T follicular helper cell (primary cell): ENCODE results near the gene NACAD.
"Not testable (repeated sequence)": the region's sequence is repeated elsewhere in the genome, so short reads cannot be mapped to it uniquely, and the experiment has no call there.

Source experiments
- DNase-seq: peaks from one replicate; pipeline ENCODE4 v3.0.0-alpha.2; 2020; ENCODE audit warnings: low read depth

The NACAD gene

DNA sequence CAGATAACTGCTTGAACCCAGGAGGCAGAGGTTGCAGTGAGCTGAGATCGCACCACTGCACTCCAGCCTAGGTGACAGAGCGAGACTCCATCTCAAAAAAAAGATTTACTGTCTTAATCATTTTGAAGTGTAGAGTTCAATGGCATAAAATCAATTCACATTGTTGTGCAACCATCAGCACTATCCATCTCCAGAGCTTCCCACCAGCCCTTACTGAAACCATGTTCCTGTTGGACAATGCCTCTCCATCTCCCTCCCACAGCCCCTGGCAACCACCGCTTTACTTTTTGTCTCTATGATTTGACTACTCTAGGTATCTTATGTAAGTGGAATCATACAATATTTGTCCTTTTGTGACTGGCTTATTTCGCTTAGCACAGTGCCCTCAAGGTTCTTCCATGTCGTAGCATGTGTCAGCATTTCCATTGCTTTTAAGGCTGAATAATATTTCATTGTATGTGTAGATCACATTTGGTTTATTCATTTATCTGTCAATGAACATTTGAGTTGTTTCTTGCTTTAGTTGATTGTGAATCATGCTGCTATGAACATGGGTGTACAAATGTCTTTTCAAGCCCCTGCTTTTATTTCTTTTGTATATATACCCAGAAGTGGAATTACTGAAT lies 33.1 kb downstream of the NACAD start:
- no peak for DNase-seq

DNA sequence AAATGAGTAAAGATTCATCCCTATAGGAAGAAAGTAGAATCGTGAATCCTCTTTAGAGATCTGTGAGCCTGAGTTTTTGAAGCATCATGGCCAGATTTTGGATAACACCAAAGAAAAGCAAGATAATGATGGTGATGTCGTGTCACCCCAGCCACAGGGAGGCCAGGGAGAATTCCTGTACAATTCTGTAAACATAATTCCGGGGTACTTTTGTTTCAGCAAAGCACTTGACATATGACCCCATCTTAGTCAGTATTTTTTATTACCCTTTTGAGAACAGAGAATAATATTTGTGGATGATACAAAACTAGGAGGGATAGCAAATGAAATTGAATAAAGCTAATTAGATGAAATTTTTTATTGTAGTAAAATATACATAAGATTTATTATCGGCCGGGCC lies 33.8 kb downstream of the NACAD start:
- no peak for DNase-seq

DNA sequence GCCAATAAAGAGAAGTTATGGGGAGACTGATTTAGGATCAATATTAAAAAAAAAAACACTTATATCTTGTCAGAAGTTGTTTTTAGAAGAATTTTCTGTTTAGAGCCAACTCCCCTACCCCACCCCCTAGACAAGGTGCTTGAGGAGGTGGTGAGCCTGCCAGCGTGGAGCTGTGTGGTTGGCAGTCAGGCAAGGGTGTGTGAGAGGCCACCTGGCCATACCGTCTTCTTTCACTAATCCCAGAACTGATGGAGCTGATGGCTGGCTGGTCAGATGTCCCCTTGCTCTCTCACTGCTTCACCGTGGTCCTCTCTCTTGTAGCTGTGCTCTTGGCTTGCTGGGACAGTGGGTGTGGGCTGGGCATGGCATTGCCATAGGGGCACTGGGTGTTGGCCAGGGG lies 34.3 kb downstream of the NACAD start:
- DNase-seq: no peak

DNA sequence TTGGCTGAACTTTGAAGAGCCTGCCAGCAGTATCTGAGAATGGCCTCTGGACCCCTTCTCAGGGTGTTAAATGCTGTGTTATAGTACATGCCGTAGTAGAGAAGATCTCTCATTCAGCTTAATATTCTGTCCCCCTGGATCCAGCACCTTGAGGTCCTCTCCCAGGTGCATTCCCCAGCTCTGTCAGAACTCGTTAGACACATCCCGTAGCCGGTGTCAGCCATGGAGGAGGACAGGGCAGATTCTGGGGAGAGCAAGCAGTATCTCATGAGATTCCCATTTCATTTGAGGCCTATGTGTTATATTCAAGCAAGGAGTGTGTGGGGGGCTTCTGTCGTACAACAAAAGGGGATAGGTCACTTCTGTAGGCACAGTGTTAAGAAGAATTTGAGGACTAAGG lies 34.8 kb downstream of the NACAD start:
- no peak for DNase-seq

DNA sequence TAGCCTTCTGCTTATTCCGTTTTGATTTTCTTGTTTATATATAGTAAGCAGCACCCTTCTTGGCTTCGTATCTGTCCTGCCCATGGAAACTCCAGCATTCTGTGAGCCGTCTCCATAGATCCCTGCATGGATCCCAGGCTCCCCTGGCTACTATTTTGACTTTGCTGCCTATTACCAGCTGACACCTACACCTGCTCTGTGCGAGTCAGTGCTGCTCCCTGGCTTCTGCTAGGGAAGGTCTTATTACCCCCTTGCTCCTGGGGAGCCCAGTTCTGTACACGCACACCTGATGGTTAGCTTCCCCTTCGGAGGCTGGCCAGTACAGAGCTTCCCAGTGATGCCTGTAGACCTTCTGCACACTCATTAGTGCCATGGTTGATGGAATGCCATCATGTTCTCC lies 35.4 kb downstream of the NACAD start:
- no peak for DNase-seq

DNA sequence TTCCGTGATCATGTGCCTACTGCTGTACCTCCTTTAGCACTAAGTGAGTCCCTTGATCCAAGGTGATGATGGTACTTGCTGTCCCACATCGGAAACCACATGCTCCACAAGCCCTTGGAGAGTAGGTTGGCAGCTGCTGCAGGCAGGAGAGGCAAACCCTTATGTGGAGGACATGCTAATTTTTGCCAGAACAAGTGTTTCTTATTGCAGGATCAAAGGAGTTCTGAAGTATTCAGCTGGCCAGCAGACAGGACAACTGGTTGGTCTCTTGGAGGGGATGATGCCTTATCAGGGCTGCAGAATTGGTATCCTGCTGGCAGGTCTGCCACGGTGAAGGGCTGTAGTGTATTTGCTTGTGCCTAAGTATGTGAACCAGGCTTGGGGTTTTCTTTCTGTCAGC lies 36.8 kb downstream of the NACAD start:
- no peak for DNase-seq

DNA sequence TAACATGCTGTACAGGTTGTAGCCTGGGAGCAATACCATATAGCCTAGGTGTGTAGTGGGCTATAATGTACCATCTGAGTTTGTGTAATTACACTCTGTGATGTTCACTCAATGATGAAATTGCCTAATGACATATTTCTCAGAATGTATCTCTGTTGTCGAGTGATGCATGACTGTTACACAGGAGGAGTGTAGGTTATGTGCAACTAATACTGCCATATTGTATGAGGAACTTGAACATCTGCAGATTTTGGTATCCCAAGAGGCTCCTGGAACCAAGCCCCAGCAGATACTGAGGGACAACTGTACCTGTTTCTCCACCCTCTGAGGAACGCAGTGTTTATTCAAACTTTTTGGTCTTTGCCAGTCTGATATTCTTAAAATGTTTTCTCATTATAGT lies 38.6 kb downstream of the NACAD start:
- DNase-seq: no peak

DNA sequence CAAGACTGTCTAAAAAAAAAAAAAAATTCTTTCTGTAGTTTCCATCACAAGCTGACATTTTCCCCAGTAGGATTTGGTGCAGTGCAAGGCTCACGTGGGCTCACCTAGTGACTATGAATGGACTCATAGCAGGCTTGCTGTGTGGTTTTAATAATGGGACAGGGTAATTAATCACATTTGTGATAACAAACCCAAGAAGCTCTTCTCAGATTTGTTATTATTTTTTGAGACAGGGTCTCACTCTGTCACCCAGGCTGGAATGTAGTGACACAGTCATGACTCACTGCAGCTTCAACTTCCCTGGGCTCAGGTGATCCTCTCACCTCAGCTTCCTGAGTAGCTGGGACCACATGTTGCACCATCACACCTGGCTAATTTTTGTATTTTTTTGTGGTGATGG lies 40.0 kb downstream of the NACAD start:
- no peak for DNase-seq

DNA sequence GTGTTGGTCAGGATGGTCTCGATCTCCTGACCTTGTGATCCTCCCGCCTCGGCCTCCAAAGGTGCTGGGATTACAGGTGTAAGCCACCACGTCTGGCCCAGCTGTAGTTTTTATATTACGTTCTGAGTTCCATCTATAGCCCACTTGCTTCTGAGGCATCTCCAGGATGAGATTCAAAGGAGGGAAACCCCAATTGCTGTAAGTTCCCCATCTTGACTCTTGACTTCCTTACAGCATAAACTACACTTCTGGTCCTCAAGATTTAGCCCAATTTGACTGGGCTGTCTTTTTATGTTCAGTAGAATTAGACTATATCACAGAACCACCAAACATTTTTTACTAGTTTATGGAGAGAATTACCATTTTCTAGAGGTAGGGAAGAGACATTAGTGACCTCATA lies 44.4 kb downstream of the NACAD start:
- DNase-seq: no peak

DNA sequence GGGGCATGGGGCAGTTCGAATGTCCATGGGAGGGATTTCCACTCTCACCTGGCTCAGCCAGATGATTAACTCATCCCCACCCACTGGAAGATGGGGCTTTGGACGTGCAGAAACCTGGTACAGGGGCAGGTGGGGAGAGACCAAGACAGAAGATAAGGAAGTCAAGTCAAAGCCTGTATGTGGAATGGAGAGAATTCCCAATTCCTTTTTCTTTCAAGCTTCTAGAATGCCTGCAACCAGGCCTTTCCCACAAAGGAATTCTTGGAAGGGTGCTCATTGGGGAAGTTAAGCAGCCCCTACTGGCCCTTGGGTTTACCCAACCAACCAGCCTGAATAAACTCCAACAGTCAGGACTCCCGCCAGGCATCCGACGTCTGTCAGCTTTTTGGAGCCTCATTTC lies 49.7 kb downstream of the NACAD start:
- DNase-seq: no peak

DNA sequence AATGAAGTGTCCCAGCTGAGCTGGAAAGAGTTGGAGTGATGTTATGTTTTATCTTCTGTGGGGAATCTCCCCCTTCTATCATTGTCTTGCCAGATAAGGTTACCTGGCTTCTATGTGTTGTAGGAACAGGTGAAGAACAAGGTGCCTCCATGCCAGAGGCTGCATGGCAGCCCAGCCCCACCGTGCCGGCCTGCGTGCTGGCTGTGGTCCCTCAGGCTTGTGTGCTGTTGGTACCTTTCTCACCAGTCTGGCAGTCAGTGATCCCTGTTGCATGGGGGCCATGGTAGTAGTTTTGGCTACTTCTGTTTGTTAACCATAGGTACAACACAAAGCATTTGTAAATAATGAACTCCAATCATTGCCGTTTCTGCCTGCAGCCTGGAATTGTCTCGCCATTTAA lies 50.9 kb downstream of the NACAD start:
- no peak for DNase-seq

DNA sequence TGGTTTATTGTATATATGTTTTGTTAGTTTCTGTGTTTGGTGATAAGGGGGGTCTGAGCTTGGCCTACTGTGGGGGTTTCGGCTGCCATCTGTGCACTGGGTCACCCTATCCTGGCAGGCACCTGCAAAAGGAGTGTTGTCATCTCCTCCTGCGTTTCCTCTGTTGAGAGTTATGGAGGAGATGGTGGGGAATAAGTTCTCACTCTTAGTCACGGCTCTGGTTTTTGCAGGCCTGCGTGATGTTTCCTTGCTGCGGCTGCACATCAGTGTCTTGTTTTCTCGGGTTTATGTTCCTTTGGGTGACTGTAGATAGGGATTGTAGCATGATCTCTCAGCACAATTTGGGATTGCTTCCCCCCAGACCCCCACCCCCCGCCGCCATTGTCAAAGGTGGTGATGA lies 52.0 kb downstream of the NACAD start:
- no peak for DNase-seq

DNA sequence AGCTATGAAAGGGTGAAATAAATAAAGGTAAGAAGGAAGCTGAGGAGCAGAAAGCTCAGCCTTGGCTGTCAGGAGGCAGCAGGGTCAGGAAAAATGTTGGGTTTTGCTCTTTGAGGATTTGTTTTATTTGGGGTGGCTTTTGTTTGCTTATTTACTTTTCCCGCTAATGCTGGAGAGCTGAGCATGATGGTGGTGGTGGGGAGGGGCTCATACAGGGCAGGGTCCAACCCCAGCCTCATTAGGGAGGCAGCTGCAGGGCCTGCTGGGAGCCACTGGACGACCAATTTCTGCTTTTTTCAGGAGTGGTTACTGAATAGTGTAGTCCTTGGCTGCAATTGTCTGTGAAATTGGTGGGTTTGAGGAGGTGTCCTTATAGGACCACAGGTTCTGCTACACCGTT lies 52.5 kb downstream of the NACAD start:
- DNase-seq: no peak

DNA sequence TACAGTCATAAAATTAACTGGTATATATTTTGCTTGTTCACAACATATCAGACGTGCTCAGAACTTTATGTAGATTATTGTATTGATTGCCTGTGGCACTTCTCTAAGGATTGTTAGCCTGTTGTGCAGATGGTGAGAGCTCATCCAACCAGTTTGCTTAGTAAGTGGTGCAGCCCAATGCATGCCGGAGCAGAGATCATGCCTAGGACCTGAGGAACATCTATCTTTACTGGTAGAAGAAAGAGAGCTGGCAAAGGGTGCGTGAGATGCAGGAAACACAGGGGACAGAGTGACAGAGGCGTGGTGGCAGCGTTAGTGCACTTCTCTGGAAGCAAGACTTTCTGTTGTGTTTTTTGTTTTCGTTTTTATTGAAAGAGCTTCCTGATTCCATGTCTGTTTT lies 52.9 kb downstream of the NACAD start:
- DNase-seq: no peak

DNA sequence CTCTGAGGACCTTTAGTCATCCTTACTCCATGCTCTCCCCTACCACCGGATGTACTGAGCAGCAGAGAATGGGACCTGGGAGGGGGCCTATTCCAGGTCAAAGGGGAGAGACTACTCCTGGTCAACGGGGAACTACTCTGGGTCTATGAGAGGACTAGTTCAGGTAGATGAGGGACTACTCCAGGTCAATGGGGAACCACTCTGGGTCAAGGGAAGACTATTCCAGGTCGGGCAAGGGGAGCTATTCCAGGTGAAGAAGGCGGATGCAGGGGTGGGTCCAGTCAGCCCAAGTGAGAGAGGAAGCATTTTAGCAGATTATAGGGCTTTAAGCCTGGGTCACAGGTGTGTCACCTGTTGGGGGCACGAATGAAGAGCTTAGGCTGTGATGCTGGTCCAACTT lies 53.4 kb downstream of the NACAD start:
- DNase-seq: no peak

DNA sequence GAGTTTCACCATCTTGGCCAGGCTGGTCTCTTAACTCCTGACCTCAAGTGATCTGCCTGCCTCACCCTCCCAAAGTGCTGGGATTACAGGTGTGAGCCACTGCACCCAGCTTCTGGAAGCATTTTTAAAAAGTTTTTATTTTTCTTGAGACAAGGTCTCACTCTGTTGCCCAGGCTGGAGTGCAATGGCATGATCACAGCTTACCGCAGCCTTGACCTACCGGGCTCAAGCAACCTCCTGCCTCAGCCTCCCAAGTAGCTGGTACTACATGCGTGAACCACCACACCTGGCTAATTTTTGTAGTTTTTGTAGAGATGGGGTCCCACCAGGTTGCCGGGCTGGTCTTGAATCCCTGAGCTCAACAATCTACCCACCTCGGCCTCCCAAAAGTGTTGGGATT lies 54.1 kb downstream of the NACAD start:
- DNase-seq: not testable (repeated sequence)

DNA sequence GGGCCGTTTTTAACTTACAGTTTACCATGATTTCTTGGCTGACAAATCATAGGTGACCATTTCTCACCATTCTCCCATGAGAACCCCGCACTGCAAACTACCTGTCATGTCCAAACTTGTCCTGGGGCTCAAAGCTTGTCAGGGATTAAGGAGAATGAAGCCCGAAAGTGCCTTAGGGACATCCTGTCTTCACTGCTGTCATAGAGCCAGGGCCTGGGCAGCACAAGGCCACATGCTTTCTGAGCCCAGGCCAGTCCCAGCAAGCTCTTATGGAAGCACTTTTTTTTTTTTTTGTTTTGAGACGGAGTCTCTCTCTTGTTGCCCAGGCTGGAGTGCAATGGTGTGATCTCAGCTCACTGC lies 54.9 kb downstream of the NACAD start:
- no peak for DNase-seq

DNA sequence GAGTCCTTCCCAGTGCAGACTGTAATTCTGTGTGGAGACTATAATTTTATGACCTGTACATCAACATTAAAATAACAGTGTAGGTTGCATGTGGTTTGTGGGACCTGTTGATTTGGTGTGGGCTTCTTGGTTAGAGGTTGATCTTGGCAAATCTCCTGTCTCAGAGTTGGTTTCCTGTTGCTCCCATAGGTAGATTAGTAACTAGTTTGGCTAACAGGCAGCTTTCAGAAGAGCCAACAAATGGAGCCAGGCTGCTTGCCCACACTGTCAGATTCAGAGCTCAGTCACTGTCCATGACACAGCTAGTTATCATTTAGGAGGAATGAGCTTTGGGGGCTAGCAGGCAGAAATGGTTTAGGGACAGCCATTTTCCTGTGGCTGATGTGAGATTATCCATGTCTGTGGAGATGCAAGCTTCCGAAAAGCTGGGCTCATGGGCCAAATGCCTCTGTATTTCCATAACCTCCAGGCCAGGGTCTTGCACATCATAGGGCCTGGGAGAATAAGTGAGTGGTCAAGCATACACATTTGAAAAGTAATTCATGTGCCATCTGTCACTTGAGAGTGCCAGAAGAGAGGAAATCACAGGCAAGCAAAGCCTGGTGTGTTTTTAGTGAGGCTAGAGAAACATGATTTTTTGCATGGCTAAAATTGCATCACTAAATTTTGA lies 55.4 kb downstream of the NACAD start:
- no peak for DNase-seq

DNA sequence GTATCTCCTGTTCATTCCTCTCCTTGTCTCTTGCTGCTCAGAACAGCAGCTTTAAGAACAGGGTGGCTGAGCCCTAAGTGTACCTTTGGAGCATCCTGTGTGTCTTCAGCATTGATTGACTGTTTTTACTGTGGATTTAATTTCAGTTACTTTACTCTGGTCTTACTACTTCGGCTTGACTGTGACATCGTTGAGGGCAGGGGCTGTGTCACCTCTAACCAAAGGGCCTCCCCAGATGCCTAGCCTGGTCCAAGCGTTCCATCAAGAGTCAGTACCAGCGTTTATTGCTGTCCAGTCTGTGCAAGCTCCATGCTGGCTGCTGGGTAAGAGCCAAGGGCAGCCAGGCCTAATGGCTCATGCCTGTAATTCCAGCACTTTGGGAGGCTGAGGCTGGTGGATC lies 56.3 kb downstream of the NACAD start:
- no peak for DNase-seq

DNA sequence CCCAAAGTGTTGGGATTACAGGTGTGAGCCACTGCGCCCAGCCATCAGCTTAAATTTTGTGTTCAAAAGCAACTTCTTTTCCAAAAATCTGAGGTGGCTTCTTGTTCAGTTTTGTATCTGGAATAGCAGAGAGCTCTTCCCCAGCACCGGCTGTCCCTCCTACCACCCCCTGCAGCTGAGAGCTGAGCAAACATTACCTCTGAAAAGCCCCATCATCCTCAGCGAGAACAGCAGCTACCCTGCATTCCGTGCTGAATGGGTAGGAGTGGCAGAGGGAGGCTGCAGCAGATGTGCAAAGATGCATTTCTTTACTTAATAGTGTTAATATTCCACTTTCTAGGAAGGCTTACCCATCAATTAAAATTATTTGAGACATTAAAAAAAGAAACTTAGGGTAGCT lies 56.9 kb downstream of the NACAD start:
- DNase-seq: no peak
